Stomach (tissue), 4 donors: ENCODE measurements around the gene ERC1.

Source experiments
- EP300 ChIP-seq: sonication (generic); formaldehyde crosslinking; IDR thresholded peaks from one replicate; pipeline ENCODE4 v1.6.1; 2017; ENCODE audit warnings: antibody characterized with exemption
- POLR2A ChIP-seq, 4 donors: fragments of 450-650 bp; IDR thresholded peaks; one replicate each; pipeline ENCODE4 v1.6.1; 2016; ENCODE audit warnings: antibody characterized with exemption in 4 of 4, control low read depth in 2 of 4, mild to moderate bottlenecking in 1 of 4, moderate library complexity in 1 of 4
- POLR2AphosphoS5 ChIP-seq, 3 donors: sonication (generic); formaldehyde crosslinking; IDR thresholded peaks; one replicate each; pipeline ENCODE4 v1.6.1; 2016; ENCODE audit warnings: antibody characterized with exemption in 3 of 3
- TF ChIP-seq, protein P1 (sequence below), 7 experiments: fragments of 450-650 bp in 4 of 7; fragments of 200-600 bp in 3 of 7; sonication (generic) in 3 of 7; IDR thresholded peaks; one replicate each; pipeline ENCODE4 v1.5.1; 2016 to 2019; ENCODE audit warnings: antibody characterized with exemption in 7 of 7, control low read depth in 2 of 7, mild to moderate bottlenecking in 1 of 7

GRCh38 chr12:1115484-1116231, 124.6 kb downstream of the ERC1 start:
- TF ChIP-seq POLR2AphosphoS5 (IDR thresholded peaks at IDR 0.05) = no peak
- TF ChIP-seq, protein P1, sequence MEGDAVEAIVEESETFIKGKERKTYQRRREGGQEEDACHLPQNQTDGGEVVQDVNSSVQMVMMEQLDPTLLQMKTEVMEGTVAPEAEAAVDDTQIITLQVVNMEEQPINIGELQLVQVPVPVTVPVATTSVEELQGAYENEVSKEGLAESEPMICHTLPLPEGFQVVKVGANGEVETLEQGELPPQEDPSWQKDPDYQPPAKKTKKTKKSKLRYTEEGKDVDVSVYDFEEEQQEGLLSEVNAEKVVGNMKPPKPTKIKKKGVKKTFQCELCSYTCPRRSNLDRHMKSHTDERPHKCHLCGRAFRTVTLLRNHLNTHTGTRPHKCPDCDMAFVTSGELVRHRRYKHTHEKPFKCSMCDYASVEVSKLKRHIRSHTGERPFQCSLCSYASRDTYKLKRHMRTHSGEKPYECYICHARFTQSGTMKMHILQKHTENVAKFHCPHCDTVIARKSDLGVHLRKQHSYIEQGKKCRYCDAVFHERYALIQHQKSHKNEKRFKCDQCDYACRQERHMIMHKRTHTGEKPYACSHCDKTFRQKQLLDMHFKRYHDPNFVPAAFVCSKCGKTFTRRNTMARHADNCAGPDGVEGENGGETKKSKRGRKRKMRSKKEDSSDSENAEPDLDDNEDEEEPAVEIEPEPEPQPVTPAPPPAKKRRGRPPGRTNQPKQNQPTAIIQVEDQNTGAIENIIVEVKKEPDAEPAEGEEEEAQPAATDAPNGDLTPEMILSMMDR (IDR thresholded peaks at IDR 0.05) = no peak
- no peak for TF ChIP-seq EP300
- no peak for TF ChIP-seq POLR2A (IDR thresholded peaks at IDR 0.05)
